ENCODE data around the gene FCAMR. TPM values are rescaled to one million over a fixed set of nuclear protein-coding genes. Genes with fewer than 3 reads are reported as not detected.

Gene FCAMR
- total RNA-seq, 4 donors from 2014 or later, result 0.85 to 1.5 (median 0.88) TPM; not detected in 1

DNA sequence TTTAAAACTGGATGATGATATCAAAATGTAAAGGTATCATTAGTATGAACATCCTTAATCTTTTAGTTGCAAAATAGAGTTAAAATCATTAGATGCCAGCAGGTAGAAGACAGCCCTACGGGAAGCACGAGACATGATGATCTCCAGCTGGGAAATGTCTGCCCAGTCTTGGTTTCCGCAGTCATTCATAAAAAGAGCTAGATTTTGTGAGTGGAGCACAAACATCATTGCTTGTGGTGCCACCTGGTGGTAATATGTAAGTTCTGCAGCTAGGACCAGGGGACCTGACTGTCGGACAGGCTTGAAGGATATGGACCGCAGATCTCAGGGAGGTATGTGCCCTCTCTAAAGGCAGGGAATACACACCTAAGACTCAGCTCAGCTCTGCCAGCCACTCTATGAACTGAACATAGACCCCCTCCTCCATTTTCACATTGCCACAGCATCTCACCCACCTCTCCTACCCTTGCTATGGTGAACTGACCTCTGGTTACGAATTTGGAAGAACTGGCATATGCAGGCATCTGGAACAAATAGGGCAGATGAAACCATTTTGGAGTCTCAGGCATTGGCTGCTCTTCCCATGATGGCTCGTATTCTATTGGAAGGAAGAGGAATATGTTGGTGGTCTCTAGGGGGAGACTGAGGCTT is 57.7 kb downstream of the FCAMR start:
- DNase-seq, result peak in 2 of 3 donors; percentile 73 to 88
- H3K4me3 ChIP-seq, result peak overlapping the region in 1 of 4 donors; percentile 2
- H3K4me1 ChIP-seq, result peaks cover 0 to 23% (median 18%) of the 10 kb centered on the region in 4 donors
- no peaks in the 10 kb centered on the region for H3K36me3 ChIP-seq
- TF ChIP-seq, protein P1, sequence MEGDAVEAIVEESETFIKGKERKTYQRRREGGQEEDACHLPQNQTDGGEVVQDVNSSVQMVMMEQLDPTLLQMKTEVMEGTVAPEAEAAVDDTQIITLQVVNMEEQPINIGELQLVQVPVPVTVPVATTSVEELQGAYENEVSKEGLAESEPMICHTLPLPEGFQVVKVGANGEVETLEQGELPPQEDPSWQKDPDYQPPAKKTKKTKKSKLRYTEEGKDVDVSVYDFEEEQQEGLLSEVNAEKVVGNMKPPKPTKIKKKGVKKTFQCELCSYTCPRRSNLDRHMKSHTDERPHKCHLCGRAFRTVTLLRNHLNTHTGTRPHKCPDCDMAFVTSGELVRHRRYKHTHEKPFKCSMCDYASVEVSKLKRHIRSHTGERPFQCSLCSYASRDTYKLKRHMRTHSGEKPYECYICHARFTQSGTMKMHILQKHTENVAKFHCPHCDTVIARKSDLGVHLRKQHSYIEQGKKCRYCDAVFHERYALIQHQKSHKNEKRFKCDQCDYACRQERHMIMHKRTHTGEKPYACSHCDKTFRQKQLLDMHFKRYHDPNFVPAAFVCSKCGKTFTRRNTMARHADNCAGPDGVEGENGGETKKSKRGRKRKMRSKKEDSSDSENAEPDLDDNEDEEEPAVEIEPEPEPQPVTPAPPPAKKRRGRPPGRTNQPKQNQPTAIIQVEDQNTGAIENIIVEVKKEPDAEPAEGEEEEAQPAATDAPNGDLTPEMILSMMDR (IDR thresholded peaks at IDR 0.05), result peak; percentile 74 to 87 (median 84)
- no peak for TF ChIP-seq POLR2A (IDR thresholded peaks at IDR 0.05)
- no peaks in the 10 kb centered on the region for H3K9me3 ChIP-seq
- H3K27me3 ChIP-seq, result no peaks in the 10 kb centered on the region
- H3K27ac ChIP-seq, result peak overlapping the region in 1 of 4 donors; percentile 89

DNA sequence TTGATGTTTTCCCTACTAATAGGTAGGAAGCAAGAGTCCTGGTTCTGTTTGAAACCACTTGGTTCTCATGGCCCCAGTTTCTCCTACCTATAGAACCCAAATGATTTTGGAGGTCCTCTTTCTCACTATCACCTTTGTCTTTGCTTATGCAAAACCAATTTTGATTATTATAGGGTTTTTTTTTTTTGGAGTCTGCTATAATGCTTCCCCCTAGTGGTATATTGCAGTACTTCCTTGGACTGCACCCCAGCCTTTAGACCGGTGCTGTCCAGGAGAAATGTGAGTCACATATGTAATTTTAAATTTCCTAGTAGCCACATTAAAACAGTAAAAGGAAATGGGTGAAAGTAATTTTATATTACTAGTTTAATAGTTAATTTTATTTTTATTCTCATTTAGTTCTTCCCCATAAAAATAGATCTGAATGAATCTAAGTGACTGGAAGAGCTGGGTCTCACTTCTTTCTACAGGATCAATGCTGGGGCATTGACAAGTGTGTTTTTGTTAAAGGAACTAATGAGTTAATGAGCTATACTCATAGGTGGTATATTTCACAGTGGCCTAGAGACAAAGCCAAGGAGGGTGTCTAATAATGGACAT is 59.1 kb downstream of the FCAMR start:
- Histone ChIP-seq H3K9me3 (no peaks in the 10 kb centered on the region), H3K27ac (peak overlapping the region in 1 of 4 donors; percentile 89), H3K4me1 (peaks cover 0 to 29% (median 16%) of the 10 kb centered on the region in 4 donors), H3K4me3 (no peak overlapping the region), H3K27me3 (no peaks in the 10 kb centered on the region), H3K36me3 (no peaks in the 10 kb centered on the region)
- DNase-seq, result no peak
- TF ChIP-seq, protein P1 (IDR thresholded peaks at IDR 0.05), result peak; percentile 71 to 90 (median 82)
- TF ChIP-seq POLR2A (IDR thresholded peaks at IDR 0.05), result no peak

DNA sequence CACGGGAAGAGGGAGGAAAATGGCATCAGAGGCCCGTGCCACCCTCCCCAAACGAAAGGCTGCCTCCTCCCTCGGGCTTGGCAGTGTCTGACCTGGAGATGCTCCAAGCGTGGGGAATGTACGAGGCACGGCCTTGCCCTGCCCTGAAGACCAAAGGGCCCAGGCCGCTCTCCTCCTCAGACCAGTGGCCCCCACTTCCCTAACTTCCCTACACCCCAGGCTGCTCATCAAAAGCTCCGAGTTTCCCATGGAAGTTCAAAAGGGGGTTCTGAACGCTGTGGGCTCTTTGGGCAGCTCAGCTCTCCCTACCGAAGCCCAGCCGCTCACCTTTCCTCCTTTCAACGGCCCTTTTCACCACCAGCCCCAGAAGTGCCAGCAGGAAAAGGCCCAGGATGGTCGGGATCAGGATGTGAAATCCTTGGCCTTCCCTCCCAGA is 60.4 kb downstream of the FCAMR start:
- Histone ChIP-seq H3K36me3 (no peaks in the 10 kb centered on the region), H3K27me3 (no peaks in the 10 kb centered on the region), H3K9me3 (no peaks in the 10 kb centered on the region), H3K4me3 (peak overlapping the region; percentile 34 to 57 (median 48)), H3K4me1 (peaks cover 0 to 37% (median 15%) of the 10 kb centered on the region in 4 donors), H3K27ac (peak overlapping the region in 2 of 4 donors; percentile 19 to 89)
- DNase-seq, result no peak
- TF ChIP-seq POLR2A (IDR thresholded peaks at IDR 0.05), result no peak
- TF ChIP-seq, protein P1 (IDR thresholded peaks at IDR 0.05), result no peak

DNA sequence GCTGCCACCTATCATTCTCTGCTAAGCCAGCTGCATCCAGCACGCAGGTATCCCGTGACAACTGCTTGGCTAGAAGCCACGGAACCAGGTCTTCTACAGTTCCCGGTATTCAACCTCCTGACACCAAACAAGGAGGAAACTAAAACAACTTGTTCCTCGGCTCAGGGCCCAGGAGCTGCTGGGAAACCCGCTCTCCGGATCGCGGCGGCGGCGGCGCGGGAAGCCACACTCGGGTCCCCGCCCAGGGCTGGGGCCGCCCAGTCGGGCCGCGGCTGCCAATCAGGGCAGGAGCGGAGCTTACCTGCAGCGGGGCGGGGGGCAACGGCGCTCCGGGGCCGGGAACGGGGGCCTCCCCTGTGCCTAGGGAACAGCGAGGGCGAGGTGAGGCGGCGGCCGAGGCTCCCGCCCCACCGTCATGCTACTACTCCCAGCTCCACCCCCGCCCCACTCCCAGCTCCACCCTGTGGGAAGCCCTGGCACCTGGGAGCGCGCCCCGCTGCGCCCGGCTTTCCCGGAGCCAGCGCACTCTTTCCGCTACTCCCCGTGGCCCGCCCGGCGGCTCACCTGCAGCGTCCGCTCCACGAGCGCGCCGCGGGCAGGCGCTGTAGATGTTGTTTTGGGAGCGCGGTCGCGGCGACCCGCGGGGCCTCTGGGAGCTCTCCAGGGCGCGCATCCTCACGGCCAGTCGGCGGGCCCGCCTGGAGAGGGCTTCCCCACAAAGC is 60.9 kb downstream of the FCAMR start:
- Histone ChIP-seq H3K27me3 (no peaks in the 10 kb centered on the region), H3K36me3 (no peaks in the 10 kb centered on the region), H3K4me3 (peak overlapping the region; percentile 34 to 57 (median 48)), H3K4me1 (peaks cover 0 to 37% (median 13%) of the 10 kb centered on the region in 4 donors), H3K27ac (peak overlapping the region in 2 of 4 donors; percentile 19 to 89), H3K9me3 (no peaks in the 10 kb centered on the region)
- peak in 2 of 3 donors; percentile 75 to 79 for DNase-seq
- no peak for TF ChIP-seq POLR2A (IDR thresholded peaks at IDR 0.05)
- TF ChIP-seq, protein P1 (IDR thresholded peaks at IDR 0.05), result no peak

DNA sequence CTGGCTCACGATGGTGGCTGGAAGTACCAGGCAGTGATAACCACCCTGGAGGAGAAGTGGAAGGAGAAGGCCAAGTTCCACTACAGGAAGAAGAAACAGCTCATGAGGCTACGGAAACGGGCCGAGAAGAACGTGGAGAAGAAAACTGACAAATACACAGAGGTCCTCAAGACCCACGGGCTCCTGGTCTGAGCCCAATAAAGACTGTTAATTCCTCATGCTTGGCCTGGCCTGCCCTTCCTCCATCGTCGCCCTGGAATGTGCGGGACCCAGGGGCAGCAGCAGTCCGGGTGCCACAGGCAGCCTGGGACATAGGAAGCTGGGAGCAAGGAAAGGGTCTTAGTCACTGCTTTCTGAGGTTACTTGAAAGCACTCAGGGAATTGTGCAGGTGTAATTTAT is 62.2 kb downstream of the FCAMR start:
- DNase-seq, result no peak
- TF ChIP-seq, protein P1 (IDR thresholded peaks at IDR 0.05), result no peak
- no peak for TF ChIP-seq POLR2A (IDR thresholded peaks at IDR 0.05)
- peak overlapping the region in 1 of 4 donors; percentile 89 for H3K27ac ChIP-seq

More for the DNA sequence above, 62.2 kb downstream of the FCAMR start:
- H3K9me3 ChIP-seq, result no peaks in the 10 kb centered on the region
- H3K4me1 ChIP-seq, result peaks cover 0 to 37% (median 11%) of the 10 kb centered on the region in 4 donors
- no peaks in the 10 kb centered on the region for H3K27me3 ChIP-seq
- H3K4me3 ChIP-seq, result no peak overlapping the region
- no peaks in the 10 kb centered on the region for H3K36me3 ChIP-seq

Other genes with a start within 250 kb of the FCAMR start
- gene IL19, start 199.7 kb downstream of the FCAMR start, total RNA-seq, result not detected
- 1 to 10 TPM in 1 of 4 donors, under 1 TPM in 1, not detected in 2; 0.85 to 2.0 TPM for gene IL10, start 198.0 kb downstream of the FCAMR start, total RNA-seq
- not detected for gene IL20, start 104.8 kb downstream of the FCAMR start, total RNA-seq
- gene IL24, start 73.0 kb downstream of the FCAMR start, total RNA-seq, result not detected
- 100 to 1,000 TPM in 1 of 4 donors, 1 to 10 TPM in 3; 7.4 to 248 (median 8.6) TPM for gene FCMR, start 48.5 kb downstream of the FCAMR start, total RNA-seq
- gene PIGR, start 24.0 kb downstream of the FCAMR start, total RNA-seq, result 1,000 to 10,000 TPM in 3 of 4 donors, 100 to 1,000 TPM in 1; 588 to 3,176 (median 2,192) TPM
- 10 to 100 TPM in 3 of 4 donors, 1 to 10 TPM in 1; 4.1 to 72.3 (median 56.7) TPM for gene C1orf116, start 62.3 kb upstream of the FCAMR start, total RNA-seq
- 10 to 100 TPM in 2 of 4 donors, 1 to 10 TPM in 2; 7.4 to 12.7 (median 10.2) TPM for gene YOD1, start 80.7 kb upstream of the FCAMR start, total RNA-seq
- gene PFKFB2, start 82.8 kb upstream of the FCAMR start, total RNA-seq, result 100 to 1,000 TPM in 2 of 4 donors, 10 to 100 TPM in 2; 44.6 to 150 (median 116) TPM
- gene C4BPB, start 118.4 kb upstream of the FCAMR start, total RNA-seq, result 10 to 100 TPM in 1 of 4 donors, 1 to 10 TPM in 2, not detected in 1; 5.3 to 18.1 (median 8.6) TPM
- 1 to 10 TPM in 2 of 4 donors, under 1 TPM in 1, not detected in 1; 0.67 to 2.6 (median 1.2) TPM for gene C4BPA, start 133.8 kb upstream of the FCAMR start, total RNA-seq

All from Peyer's patch (tissue), 4 donors.